ENCODE data around the gene TTYH1.
"Not testable (repeated sequence)": the region's sequence is repeated elsewhere in the genome, so short reads cannot be mapped to it uniquely, and the experiment has no call there.

Gene TTYH1

DNA sequence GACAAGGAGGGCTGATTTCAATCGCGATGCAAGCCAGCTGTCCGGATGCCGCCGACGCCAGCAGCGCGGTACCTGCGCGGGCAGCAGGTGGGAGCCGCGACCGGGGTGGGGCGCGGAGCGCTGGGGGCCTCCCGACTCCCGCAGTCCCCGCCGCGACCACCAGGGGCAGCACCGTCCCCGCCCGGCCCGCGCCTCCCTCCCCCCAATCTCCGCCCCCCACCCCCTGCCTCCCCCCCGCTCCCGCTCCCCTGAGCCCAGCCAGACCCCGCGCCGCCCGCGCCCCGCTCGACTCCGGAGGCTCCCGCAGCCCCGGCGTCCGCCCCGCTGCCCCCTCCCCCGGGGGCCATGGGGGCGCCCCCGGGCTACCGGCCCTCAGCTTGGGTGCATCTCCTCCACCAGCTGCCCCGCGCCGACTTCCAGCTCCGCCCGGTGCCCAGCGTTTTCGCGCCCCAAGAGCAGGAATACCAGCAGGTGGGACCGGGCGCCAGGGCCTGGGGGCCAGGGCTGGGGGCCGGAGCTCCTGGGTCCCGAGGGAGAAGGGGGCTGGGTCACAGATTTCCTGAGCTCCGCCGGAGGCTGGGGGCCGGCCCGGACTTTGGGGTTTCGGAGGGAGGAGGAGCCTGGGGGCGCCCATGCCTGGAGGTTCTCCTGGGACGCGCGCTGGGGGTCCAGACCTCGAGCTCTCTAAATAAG is at the start of gene TTYH1:
TTYH1 (plus strand) TSS at position 257 of the 693 bp plus-strand sequence; CDS start at position 346, 89 bp downstream.
- peak; percentile 30 for DNase-seq (ENCODE audit: low read depth)

DNA sequence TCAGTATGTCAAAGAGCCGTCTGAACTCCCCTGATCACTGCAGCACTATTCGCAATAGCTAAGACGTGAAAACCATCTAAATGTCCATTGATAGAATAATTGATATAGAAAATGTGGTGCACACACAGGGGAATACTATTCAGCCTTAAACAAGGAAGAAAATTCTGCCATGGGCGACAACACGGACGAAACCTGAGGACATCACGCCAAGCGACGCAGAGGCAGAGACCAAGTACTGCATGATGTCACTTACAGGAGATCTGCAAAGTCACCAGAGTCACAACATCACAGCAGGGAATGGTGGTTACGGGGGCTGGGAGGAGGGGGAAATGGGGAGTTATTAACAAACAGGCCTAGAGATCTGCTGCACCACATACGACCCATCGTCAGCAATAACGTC is 49.5 kb upstream of the TTYH1 start:
- DNase-seq (ENCODE audit: low read depth), result not testable (repeated sequence)

DNA sequence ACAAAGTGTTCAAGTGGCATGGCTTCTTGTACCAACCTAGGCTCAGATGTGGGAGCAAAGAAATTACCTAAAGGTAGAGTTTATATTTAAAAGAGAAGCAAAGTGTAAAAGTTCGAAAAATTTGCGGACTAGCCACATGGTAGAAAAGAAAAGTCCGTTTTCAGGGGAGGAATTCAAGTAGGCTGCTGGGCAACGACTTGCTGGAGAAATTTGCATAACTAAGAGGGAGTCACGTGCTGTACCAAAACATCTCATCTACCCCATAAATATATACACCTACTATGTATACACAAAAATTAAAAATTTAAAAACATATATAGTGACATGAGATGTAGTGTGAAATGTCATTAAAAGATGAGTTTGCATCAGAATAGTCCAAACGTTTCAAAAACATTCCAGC is 48.5 kb upstream of the TTYH1 start:
- DNase-seq (ENCODE audit: low read depth), result no peak

DNA sequence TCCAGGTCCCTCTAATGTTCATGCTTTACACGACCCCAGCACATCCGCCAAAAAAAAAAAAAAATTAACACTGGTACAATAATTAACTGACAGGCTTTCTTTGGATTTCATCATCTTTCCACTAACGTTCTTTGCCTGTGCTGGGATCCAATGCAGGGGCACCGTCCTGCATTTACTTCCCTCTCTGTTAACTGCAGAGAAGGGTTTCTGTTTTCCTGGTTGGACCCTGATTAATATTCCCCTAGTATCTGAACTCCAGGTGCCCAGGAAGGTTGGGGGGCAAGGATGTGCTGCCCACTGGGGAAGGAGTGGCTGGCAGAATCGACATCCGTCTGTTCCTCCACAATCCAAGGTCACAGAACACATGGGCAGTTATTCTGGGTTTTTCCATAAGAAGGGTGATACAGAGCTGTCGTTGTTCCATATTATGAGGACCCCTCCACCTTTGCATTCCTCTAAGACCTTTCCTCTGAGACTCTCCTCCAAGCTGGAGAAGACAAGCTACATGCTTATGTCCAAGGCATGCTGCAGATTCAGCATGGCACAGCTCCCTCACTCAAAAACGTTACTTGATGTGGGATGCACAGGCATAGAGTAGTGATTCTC is 46.1 kb upstream of the TTYH1 start:
- DNase-seq (ENCODE audit: low read depth), result no peak

DNA sequence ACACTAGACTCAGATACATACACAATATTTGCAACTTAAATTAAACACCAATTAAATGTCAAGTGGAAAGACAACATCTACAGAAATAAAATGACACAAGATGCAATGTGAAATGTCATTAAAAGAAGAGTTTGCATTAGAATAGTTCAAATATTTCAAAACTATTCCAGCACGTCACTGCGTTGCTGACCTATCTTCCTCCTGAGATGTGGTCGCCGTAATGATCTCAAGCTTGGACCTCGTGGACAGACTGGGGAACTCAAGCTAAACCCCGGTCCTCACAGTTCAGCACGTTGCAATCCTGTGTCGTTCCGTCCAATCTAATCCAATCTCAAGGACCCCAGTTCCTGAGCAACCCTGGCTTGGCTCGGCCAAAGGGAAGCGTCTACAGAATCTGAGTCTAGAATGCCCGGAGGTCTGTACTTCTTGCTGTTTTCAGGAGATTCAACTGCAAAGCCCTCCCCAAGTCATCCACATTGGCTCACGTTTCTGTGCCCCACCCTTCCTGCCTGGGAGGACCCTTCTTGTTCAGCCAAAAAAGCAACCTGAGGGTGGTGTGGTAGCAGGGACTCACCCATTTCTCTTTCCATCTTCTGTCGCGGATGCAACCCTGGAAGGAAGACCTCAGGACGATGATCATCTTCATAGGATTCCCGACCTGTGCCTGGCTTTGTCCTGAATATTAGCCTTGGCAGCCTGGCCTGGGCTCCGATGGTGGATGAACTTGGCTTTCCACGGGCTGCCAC is 45.4 kb upstream of the TTYH1 start:
- not testable (repeated sequence) for DNase-seq (ENCODE audit: low read depth)

DNA sequence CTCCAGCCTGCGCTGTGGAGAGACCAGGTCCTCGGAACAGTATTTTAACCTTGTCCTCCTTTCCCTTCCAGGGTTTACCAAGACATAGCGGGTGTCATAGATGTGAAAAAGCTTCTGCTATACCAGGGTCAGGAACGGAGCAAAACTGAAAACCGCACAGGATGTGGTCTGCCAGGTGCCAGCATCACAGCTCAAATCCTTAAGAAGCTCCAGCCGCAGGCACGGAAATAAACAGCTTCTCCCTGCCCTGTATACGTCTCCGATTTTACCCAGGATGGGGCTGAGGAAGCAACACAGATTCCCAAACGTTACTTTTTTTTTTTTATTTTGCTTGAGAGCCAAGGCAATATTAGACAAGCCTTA is 44.8 kb upstream of the TTYH1 start:
- not testable (repeated sequence) for DNase-seq (ENCODE audit: low read depth)

DNA sequence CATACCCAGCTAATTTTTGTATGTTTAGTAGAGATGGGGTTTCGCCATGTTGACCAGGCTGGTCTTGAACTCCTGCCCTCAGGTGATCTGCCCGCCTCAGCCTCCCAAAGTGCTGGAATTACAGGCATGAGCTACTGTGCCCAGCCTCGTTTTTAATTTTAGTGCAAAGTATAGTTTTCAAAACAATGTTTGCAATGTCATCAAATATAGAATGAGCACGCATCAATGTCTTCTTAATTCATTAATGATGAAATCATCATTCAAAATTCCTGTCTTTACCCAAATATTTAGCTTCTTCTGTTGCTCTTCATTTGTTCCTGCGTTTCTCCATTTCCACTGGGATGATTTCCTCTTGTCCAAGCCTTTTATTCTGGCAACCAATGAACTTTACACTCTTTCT is 43.8 kb upstream of the TTYH1 start:
- not testable (repeated sequence) for DNase-seq (ENCODE audit: low read depth)

DNA sequence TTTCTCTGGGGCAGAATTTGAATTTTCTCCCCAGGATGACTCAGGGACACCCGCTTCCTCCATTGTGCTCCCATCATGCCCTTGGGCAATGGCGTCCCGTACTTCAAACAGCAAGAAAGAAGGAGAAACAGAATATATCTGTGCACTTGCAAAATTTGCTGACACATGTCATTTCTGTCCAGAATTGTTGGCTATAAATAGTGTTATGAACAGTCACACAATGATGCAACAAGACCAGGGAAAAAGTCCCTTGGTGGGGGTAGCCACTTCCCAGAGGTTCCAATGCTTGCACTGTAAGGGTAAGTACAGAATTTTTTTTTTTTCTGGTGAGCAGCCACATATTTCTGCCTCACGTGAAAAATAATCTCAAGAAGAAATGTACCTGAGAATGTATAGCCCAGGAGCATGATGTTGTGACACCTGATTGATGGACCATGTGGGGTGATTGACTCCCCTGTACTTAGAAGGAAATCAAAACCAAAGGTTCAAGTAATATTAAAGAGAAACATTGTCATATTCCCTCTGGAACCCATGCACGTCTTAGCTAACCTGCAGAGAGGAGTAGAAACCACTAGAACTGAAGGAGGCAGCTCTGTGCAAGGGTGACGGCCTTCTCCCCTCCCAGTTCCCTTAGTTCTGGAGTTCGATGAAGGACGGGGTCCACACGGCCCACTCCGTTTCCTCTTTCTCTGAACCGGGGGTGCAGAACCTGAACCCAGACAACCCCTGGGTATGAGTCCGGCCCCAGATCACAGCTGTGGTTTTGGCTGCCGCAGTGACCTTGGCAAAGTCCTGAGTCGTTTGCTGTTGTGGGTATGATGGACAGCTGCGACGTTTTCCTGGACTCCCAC is 41.3 kb upstream of the TTYH1 start:
- no peak for DNase-seq (ENCODE audit: low read depth)

DNA sequence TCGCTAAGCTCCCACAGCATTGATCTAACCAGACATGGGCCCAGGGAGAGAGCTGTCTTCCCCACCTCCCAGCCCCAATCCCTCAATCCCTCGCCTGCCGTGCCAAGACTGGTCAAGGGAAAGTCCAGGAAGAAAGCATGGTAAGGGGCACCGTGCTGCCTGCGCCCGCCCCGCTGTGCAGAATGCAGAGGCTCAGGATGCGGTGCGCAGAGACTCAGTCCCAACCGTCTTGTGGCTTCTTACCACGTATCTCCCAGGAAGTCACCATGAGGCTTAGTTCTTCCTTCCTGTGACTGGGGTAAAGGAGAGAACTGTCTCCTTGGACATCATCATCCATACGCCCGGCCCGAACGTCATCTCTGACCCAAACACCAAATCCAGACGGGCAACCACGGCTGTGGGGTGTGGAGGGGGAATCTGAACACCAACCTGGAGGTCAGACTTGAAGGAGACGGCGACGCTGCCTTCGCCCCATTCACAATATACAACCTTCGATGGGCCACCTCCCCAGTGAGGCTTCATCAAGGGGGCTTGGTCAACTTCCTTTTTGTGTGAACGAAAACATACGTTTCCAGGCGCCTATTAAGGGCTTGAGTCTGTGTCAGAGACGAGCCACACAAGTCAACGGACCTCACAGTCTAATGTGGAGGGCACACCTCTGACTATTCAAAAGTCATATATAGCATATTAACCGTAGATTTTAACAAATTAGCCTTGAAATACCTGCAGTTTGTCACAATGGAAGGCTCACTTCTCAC is 39.9 kb upstream of the TTYH1 start:
- not testable (repeated sequence) for DNase-seq (ENCODE audit: low read depth)

DNA sequence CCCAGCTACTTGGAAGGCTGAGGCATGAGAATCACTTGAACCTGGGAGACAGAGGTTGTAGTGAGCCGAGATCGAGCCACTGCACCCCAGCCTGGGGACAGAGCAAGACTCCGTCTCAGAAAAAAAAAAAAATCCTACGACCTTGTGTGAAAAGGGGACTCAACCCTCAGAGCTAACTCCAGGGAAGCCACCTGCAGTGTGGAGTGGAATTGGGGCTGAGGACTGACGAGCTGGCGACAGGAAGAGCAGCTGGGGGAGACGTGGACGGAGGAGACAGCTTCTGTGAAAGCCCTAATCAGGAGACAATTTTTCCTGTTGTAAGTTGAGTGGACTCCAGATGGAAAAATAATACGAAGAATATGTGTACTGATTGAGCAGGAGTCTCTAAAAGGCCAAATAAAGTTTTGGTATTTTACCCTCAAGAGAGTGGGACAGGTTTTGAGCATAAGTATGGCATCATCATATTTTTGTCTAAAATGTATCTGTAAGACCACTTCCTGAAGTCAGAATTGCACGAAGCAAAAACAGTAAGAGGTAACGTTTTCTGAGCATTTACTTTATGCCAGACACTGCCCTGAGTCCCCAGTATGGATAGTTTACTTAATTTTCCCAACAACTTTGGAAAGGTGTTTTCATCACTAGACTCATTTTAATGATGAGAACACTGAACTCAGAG is 38.5 kb upstream of the TTYH1 start:
- no peak for DNase-seq (ENCODE audit: low read depth)

DNA sequence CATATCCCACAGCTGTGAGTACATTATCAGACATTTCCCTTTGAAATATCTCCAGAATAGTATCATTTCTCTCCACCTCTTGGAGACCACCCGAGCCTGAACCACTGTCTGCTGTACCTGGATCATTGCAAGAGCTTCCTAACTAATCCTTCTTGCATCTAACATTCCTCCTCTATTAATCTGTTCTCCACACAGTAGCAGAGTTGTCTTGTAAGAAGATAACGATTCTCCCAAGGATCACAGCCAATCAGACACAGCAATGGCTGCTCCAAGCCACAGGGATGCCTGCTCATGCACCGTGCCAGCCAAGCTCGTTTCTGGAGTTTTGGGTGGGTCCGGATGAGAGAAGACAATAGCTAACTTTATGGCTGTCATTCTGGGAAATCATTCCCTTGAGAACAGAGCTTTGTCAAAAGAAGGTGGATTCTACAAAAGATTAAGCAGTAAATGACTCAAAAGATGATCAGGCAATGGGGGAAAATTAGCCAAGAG is 36.0 kb upstream of the TTYH1 start:
- DNase-seq (ENCODE audit: low read depth), result no peak

DNA sequence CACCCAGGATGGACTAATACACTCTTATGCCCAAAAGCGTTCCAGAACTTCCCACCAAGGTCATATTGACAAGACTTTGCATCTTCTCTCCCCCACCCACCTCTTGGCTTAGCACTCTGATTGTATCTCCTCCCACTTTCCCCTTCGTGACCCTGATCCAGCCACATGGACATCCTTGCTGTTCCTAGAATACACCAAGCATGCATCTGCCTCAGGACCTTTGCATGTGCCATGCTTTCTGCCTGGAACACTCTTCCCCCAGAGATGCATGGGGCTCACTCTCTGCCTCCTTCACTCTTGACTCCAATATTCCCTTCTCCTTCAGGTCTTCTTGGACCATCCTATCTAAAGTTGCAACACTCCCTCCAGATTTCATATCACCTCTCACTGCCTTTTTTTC is 34.4 kb upstream of the TTYH1 start:
- no peak for DNase-seq (ENCODE audit: low read depth)

DNA sequence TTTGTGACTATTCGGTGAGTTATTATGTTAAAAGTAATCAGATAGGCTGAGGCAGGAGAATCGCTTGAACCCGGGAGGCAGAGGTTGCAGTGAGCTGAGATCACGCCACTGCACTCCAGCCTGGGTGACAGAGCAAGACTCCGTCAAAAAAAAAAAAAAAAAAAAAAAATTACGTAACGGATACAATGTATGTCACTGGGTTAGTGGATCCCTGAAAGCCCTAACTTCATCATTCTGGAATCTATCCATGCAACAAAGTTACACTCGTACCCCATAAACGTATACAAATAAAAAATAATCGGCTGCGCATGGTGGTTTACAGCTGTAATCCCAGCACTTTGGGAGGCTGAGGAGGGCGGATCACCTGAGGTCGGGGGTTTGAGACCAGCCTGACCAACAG is 33.2 kb upstream of the TTYH1 start:
- DNase-seq (ENCODE audit: low read depth), result not testable (repeated sequence)

DNA sequence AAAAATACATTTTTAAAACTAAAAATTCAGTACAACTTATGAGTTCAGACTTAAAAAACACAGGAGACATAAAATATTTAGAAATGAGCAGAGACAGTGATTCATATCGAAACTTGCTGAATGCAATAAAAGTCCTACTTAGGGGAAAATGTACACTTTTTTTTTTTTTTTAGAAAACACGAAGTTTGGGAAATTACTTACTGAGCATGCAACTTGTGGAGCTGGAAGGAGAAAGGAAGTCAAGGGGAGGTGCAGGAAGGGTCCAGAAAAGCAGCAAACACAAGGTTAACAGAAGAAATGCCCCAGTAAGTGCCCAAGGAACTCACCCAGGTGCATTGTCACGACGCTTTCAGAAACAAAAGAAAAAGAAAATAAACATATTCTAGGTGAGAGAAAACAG is 31.9 kb upstream of the TTYH1 start:
- no peak for DNase-seq (ENCODE audit: low read depth)

DNA sequence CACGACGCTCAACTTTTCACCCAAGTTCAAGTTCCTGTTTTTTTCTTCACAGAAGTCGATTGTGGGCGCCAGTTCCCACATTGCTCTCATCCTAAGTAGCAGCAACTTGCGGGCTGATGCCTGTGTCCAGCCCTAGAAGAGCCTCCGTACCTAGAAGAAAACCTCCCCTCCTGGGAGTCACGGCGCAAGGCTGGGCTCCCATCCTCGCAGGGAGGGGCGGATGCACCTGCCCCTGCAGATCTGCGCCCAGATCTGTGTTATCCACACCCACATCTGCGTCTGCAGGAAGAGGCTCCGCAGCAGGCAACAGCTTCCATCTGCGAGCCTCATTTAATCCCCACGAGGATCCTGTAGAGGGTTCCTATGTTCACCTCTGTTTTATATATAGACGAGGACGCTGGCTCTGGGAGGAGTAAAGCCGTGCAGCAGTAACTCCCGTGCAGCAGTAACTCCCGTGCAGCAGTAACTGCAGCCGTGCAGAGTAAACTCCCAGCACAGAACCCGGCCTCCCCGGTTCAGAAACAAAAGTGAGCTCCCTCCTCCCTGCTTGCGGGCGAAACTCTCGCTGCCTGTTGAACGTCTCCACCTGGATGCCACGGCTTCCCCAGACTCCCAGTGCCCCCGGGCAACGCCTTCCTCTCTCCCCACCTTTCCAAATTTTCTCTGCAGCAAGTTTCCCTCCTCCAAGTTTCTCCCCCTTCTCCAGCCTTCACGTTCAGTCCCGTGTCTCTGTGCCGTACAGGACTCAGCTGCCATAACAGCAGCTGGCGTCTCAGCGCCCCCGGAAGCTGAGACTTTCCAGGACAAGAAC is 27.1 kb upstream of the TTYH1 start:
- no peak for DNase-seq (ENCODE audit: low read depth)

DNA sequence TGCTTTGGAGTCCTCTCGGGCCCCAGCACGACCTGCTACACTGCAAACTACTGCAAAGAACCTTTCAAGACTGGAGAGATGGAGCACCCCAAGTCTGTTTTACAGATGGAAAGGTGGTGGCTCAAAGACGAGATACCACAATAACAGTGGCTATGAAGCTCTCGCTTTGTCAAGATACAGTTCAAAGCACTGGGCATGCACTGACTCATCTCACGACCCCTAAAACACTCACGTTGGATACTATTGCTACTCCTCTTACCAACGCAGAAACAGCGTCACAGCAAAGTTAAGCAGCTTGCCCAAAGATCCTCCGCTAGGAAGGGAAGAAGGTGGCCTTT is 26.5 kb upstream of the TTYH1 start:
- no peak for DNase-seq (ENCODE audit: low read depth)

DNA sequence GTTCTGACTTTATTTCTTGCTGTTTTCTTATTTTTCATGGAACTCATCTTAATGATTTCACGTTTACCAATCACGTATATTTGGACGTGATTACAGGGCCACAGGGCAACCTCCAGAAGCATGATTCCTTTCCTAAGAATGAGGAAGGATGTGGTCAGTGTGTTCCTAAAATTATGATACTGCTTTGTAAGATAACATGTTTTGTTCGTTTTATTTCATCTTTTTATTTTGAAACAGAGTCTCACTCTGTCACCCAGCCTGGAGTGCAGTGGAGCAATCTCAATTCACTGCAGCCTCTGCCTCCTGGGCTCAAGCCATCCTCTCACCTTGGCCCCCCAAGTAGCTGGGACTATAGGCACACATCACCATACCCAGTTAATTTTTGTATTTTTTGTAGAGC is 25.7 kb upstream of the TTYH1 start:
- DNase-seq (ENCODE audit: low read depth), result no peak

DNA sequence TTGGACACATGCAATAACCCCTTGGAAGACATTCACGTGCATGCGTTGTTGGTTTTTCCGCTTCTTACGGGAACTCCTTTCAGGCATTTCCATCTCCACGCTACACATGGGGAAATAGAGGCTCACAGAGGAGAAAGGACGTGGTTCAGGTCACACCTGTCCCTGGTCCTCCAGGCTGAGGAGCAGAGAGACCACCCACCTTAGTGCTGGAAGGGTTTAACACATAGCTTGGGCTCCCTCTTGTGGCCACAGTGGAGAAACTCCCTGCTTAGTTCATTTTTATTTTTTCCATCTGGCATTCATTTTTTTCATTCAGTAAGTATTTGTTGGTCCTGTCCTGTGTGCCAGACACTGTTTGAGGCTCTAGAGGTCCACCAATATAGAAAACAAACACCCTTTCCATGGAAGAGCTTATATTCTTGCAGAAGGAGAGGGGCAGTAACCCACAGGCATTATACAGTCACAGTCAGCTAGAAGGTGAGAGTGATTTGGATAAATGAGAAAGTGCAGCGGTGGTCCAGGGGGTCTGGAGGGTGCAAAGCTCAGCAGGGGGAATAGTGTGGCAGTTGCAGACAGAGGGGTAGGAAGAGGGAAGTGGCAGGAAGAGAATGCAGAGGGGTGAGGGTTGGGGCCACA is 24.2 kb upstream of the TTYH1 start:
- DNase-seq (ENCODE audit: low read depth), result peak; percentile 41

DNA sequence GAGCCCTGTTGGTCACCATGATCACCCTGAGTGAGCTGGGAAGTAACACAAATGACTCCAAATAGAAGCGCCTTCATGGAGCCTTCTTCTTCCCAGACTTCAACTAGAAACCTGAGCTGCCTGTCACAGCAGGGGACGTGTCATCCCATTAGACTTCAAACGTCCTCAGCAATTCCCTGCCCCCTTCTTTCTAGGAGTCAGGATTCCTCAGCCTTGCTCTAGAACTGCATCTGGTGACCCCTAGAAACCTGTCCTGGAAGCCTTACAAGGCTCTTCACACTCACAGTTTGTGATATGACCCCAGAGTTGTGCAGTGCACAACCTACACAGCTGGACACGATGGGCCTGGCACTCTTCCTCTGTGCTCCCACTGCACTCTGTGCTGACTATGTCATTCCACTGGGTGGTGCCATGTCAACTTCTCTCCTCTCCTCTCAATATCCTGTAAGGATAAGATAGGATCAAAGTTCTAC is 23.6 kb upstream of the TTYH1 start:
- no peak for DNase-seq (ENCODE audit: low read depth)

DNA sequence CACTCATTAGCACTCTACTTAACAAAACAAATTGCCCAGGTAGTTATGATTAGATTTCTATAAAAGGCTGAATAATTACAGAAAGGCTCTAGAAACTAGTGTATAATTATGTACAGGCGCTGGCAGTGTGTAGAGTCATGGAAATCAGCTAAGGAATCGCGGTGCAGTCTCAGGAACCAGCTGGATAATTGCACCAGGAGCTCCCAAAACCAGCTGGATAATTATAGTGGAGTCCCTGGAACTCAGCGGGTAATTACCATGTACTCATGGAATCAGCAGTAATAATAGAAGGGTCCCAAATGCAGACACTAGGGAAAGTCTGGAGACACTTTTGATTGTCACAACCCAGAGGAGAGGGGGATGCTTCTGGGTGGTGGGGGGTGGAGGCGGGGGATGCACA is 23.2 kb upstream of the TTYH1 start:
- DNase-seq (ENCODE audit: low read depth), result no peak

Measured in stimulated activated CD8-positive, alpha-beta memory T cell treated with anti-CD3 and anti-CD28 coated beads, Interleukin-7, amount 100 ng/mL, for 24 hours (primary cell).